ENCODE measurements around the gene NPIPB12.
"Not testable (repeated sequence)": the region's sequence is repeated elsewhere in the genome, so short reads cannot be mapped to it uniquely, and the experiment has no call there.

Gene NPIPB12

GRCh38 chr16:29506308-29506707 is at the start of gene NPIPB12:
Gene NPIPB12, minus strand, starts transcription at chr16:29506408.
- not testable (repeated sequence) for DNase-seq

DNA sequence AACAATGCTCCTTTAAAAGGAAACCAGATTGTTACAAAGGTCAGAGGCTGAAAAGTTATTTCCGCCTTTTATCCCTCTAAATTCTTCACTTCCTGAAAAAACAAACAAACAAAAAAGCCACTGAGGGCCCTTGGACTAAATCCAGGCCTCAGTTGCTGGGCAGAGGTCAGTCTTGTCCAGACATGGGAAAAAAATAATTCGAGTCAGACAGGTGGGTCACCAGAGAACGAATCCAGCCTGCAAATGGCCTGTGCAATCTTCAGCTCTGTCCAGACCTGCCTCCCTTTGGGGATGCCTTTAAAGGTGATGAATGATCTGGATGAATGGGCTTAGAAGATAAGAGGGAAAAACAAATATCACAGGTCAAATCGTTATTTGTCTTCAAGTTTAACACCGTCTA is 15.3 kb upstream of the NPIPB12 start:
- DNase-seq, result not testable (repeated sequence)

DNA sequence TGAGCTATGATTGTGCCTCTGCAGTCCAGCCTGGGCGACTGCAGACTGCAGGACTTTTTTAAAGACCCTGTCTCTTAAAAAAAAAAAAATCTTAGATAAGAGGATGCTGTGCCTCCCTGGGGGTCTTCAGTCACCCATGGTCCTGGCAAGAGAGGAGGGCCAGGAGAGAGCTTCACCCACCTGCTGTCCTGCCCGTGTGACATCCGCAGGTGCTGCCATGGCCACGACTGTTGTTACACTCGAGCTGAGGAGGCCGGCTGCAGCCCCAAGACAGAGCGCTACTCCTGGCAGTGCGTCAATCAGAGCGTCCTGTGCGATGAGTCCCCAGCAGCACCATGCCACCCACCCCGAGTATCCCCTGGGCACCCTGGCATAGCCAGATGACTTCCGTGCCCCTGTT is 23.9 kb downstream of the NPIPB12 start:
- not testable (repeated sequence) for DNase-seq

DNA sequence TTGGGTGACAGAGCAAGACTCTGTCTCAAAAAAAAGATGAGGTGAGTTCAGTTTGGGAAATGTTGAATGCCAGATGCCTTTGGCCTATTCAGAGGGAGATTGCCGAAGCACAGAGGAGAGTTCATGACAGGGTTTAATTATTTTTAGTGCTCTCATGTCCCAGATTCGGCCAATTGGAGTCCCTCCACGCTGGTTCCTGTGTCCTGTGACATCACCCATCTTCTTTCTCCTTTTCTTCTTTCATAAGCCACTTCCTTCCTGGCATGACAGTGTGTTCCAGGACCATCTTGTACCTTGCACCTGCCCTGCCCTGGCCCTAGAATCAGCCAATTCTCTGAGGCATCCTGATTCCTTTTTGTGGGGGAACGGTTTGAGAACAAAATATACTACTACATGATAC is 34.1 kb downstream of the NPIPB12 start:
- not testable (repeated sequence) for DNase-seq

DNA sequence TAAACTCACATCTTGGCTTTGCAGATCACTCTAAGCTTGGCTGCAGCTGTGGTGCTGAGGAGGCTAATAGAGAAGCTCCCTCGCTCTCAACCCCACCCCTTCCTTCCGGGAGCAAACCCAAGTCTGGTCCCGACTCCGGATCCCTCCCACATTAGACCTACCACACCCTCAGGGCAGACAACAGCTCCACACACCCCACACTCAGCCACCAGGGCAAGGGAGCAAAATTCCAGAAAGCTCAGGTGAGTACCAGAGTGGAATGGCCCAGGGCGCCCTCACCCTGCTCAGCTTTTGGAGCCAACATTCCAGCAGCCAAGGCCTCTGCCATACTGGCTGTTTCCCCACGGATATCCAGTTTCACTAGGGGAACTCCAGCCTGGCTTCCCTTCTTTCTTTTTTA is 36.5 kb downstream of the NPIPB12 start:
- DNase-seq, result not testable (repeated sequence)

- not testable (repeated sequence) for DNase-seq
Measured at GRCh38 chr16:29467654-29468366, 38.4 kb downstream of the NPIPB12 start.

- DNase-seq, result not testable (repeated sequence)
Measured at GRCh38 chr16:29466904-29467303, 39.3 kb downstream of the NPIPB12 start.

GRCh38 chr16:29465985-29466824 is 40.0 kb downstream of the NPIPB12 start:
- DNase-seq, result not testable (repeated sequence)

DNA sequence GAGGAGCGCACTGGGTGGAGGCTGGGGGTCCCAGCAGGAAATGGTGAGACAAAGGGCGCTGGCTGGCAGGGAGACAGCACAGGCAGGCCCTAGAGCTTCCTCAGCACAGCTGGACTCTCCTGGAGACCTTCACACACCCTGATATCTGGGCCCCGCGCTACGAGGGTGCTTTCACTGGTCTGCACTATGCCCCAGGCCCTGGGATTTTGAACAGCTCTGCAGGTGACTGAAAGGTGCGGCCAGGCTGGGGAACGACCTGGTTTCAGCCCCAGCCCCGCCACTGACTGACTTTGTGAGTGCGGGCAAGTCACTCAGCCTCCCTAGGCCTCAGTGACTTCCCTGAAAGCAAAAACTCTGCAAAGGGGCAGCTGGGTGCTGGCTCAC is 45.6 kb downstream of the NPIPB12 start:
- DNase-seq, result not testable (repeated sequence)

DNA sequence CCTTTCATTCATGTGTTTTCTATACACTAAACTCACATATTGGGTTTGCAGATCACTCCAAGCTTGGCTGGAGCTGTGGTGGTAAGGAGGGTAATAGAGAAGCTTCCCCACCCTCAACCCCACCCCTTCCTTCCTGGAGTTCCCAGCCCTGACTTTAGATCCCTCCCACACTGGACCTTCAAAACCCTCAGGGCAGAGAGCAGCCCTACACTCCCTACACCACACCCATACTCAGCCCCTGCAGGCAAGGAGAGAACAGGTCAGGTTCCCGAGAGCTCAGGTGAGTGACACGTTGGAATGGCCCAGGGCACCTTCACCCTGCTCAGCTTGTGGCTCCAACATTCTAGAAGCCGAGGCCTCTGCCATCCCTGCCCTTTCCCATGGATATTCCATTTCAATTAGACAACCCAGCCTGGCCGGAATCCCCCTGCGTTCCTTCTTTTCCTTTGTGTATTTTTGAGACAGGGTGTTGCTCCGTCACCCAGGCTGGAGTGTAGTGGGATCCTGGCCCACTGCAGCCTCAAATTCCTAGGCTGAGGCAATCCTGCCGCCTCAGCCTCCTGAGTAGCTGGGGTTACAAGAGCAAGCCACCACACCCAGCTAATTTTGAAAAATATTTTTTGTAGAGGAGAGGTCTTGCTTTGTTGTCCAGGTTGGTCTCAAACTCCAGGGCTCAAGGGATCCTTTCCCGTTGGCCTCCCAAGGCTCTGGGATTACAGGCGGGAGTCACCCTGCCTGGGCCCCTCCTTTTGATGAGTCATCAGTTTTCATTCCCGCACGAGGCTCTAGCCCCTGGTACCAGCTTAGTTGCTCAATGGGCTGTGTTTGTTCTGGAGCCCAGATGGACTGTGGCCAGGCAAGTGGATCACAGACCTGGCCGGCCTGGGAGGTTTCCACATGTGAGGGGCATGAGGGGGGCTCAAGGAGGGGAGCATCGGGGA is 46.2 kb downstream of the NPIPB12 start, which contains the start of gene SULT1A4:
Gene SULT1A4, plus strand, starts transcription at position 208 of the 941 bp plus-strand sequence. CDS start 1,473 bp downstream, outside the sequence.
- DNase-seq, result not testable (repeated sequence)

DNA sequence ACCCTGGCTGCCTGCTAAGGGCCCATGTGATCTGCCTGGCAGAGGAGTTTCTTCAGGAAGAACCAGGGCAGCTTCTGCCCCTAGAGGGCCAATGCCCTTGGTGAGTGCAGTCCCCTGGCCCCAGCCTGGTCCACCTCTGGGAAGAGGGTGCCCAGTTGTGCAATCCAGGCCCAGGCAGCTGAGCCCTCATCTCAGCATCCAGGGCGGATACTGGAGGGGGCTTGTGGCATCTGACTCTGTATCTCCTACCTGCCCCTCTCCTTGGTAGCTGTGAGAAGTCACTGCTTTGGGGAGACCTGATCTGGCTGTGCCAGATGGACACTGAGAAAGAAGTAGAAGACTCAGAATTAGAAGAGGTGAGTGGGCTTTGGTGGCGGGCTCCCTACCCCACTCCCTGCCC is 48.5 kb downstream of the NPIPB12 start:
- DNase-seq, result not testable (repeated sequence)

GRCh38 chr16:29454828-29455227 is 51.4 kb downstream of the NPIPB12 start:
- not testable (repeated sequence) for DNase-seq

- DNase-seq, result not testable (repeated sequence)
Measured at GRCh38 chr16:29454269-29454668, 51.9 kb downstream of the NPIPB12 start, which contains the start of the genes BOLA2 and SLX1B. Gene BOLA2, minus strand, starts transcription at chr16:29454351. Its CDS starts 98 bp downstream, at chr16:29454253. Gene SLX1B, plus strand, starts transcription at chr16:29454533.

GRCh38 chr16:29453754-29454153 is 52.5 kb downstream of the NPIPB12 start:
- not testable (repeated sequence) for DNase-seq

Data from retina (tissue), 1 donor.